GM19099 (cell line): ENCODE measurements around the gene SMIM10.

Experiments used
- POLR2A ChIP-seq: IDR thresholded peaks from 3 replicates; pipeline ENCODE4 v1.6.1; 2011; ENCODE audit warnings: low read depth; ENCODE audit not compliant: insufficient read length; ENCODE audit errors: extremely low read depth

SMIM10 gene

DNA sequence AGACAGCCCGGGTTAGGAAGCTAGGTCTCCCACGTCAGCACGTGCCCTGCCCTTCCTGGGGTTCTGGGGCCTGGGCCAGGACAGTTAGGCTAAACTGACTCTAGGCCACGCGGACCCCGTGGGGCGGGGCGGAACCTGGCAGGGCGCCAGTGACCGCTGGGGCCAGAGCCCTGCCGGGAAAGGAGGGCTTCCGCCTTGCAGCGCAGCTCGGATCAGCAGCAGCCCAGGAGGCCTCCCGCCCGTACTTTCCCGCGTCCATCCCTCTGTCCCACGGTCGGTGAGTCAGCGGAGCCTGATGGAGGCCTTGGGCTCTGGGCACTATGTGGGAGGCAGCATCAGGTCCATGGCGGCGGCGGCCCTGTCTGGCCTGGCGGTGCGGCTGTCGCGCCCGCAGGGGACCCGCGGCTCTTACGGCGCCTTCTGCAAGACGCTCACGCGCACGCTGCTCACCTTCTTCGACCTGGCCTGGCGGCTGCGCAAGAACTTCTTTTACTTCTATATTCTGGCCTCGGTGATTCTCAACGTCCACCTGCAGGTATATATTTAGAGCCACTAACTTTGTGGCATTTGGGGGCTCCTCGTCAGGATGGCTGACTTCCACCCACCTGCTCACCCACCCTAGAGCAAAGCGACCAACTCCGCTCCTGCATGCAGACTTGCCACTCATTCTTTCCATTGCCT, at the start of gene SMIM10:
Gene SMIM10, plus strand, starts transcription at position 191 of the 681 bp plus-strand sequence. Its CDS starts 105 bp downstream, at position 296.
- TF ChIP-seq POLR2A = no peak

GRCh38 chrX:134948333-134949241, 42.2 kb upstream of the SMIM10 start:
- no peak for TF ChIP-seq POLR2A

GRCh38 chrX:134949271-134949670, 41.5 kb upstream of the SMIM10 start:
- no peak for TF ChIP-seq POLR2A

DNA sequence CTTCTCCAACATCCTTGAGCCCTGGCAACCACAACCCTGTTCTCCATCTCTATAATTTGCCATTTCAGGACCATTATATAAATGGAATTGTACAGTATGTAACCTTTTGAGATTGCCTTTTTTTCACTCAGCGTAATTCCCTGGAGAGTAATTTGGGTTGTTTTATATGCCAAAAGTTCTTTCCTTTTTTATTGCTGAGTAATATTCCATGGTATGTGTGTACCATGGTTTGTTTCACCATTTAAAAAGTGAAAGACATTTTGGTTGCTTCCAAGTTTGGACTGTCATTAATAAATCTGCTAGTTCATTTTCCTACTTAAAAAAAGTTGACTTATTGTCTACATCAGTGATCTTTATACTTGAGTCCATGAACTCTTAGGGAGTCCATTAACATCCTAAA, 33.0 kb upstream of the SMIM10 start:
- no peak for TF ChIP-seq POLR2A

DNA sequence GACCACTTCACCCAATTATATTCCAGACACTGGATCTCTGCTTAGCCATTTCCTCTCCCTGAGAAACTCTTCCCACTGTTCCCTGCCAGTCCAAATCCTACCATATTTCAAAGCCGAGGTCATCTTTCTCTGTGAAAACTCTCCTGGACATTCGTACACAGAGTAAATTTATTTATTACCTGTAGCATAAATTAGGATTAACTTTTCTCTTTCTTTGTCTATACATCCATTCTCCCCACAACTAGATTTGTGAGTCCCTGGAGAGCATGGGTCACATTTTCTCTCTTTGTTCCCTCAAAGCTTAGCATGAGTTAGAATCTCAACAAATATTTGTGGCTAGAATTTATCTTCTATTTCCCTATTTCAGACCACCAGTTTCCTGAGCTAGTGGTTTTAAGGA, 27.8 kb upstream of the SMIM10 start:
- TF ChIP-seq POLR2A = no peak

GRCh38 chrX:134969726-134970125, 21.1 kb upstream of the SMIM10 start:
- no peak for TF ChIP-seq POLR2A

- no peak for TF ChIP-seq POLR2A
These were observed 18.9 kb upstream of the SMIM10 start for GRCh38 chrX:134971926-134972325.

DNA sequence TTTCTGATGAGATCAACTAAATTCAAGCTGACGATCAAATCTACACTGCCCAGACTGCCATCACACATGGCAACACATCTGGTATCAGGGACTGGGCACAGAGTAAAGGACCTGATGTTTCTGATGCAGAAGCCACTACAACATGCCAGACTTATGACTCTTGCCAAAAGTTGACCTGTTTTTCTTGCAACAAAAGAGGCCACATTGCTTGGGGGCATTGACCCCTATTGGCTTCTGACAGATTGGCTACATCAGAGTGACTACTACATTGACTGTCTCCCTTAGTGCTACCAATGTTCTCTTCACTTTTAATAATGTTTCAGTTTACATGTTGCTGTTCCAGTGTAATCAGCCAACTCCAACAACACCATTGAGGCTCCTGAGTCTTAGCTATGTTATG, 15.3 kb upstream of the SMIM10 start:
- no peak for TF ChIP-seq POLR2A

DNA sequence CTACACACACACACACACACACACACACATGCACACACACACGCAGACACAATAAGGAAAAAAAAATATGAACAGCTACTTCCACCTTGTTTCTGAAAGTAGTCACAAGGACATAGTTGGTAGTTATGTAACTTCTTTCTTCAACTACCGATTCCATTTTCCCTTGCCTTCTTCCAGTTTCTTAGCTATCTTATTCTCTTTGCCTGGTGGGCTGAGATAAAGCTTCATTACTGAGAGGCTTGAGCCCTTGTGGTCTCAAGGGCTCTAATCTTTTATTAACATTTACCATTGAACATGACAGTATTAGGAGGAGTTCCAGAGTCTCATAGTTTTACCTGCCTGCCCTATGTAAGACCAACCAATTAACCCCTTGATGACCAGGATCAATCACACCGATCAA, 8.9 kb upstream of the SMIM10 start:
- TF ChIP-seq POLR2A = no peak

DNA sequence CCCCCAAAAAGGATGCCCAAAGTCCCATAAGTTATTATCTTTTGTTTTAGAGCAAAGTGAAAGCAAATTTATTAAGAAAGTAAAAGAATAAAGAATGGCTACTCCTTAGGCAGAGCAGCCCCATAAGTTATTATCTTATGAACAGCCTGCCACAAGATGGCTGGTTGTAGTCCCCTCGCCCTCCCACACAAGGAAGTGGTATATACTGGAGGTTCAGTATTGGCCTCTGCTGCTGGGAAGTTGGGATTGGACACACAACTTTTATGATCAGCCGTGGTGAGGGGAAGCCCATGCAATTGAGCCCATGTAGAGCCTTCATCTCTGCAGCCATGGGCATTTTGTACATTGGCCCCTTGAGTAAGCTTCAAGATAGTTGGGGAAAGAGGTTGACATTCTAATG, 8.0 kb upstream of the SMIM10 start:
- TF ChIP-seq POLR2A = no peak

DNA sequence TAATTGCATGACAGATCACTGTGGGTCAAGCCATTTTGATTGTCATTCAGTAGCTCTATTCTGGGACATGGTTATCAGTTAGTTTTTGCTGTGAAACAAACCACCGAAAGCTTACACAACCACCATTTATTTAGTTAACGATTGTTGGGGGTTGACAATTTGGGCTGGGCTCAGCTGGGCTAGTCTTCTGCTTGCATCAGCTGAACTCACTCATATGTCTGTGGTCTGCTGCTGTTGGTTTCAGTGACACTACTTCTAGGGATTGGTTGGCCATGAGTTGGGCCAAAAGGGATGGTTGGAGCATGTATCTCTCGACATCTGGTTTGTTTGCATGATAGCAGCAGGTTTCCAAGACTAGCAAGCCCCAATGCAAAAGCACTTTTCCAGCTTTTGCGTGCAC, 5.3 kb upstream of the SMIM10 start:
- no peak for TF ChIP-seq POLR2A

- TF ChIP-seq POLR2A = no peak
These were observed 353 bp upstream of the SMIM10 start for GRCh38 chrX:134990475-134990800.

DNA sequence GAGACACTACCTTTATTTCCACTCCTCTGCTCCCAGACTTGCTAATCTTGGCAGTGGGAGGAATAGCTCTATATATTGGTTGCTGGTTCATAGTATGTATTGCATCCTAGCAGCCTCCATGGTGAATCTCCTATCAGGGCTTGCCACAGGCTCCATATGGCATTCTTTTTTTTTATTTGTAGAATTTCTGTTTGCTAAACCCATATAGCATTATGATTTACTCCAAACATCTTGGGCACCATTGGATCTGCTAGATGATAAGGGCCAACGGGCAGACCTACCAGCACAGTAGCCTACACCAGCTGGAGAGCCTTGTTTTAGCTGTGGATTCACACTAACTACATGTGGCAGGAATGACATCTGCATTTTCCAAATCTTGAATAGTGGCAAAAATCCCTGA, 6.9 kb downstream of the SMIM10 start:
- no peak for TF ChIP-seq POLR2A

DNA sequence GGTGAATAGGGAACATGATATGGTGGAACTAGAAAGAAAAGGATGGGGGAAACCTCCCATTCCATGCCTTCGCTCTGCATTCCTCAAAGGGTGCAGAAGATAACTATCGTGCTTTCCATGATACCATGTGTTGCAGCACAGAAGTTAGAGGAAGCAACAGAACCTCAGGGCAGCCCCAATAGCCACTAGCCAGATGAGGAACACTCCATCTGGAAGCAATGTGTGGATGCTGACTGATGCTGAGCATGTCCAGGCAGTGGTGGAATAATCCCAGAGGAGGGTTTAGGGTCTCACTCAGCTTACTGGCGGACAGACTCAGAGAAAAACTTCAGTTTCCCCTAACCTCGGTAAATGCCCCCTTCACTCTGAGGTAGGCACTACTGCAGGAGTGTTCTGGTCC, 7.5 kb downstream of the SMIM10 start:
- no peak for TF ChIP-seq POLR2A

GRCh38 chrX:134999469-134999868, 8.7 kb downstream of the SMIM10 start:
- TF ChIP-seq POLR2A = no peak

DNA sequence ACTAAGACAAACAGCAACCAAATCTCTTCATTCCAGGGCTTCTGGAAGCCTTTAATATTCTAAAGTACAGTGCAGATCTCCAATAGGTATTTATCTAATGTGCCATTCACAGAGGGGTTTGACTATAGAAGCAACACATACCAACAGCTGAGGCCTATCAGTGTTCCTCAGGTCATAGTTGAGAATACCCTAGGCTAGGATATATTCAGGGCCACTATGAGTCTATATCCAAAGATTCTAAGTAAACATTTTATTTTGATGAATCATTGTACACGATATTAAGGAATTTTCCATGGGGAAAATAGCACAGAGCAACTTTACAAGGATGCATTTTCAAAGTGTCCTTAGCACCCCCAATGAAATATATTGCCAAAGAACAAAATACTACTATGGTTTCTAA, 9.7 kb downstream of the SMIM10 start:
- TF ChIP-seq POLR2A = no peak
